Measurements from ENCODE around the gene SULF2. TPM values are rescaled to one million over a fixed set of nuclear protein-coding genes. Genes with fewer than 3 reads are reported as not detected.

Gene SULF2
- total RNA-seq, 4 donors from 2014 or later = 31.5 to 182 (median 94.4) TPM

DNA sequence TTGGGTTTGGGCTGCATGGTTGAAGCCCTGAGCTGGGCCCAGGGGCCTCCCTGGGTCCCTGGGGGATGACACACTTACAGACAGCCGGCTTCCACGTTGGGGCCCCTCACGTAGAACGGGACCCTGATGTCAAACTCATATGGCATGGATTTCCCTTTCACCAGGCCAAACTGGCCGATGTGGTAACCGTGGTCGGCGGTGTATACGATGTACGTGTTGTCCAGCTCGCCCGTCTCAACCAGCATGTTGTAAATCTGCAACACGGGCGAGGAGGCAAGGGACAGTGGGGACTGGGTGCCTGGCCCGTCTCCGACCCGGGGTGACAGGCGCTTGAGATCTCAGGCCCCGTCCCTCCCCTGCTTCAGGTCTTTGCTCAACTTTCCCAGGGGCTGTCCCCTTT lies 102.4 kb downstream of the SULF2 start:
- Histone ChIP-seq H3K27me3 (no peaks in the 10 kb centered on the region), H3K4me3 (no peak overlapping the region), H3K27ac (peak overlapping the region in 2 of 4 donors; percentile 10 to 21), H3K4me1 (peaks cover 9 to 22% (median 13%) of the 10 kb centered on the region in 3 donors), H3K36me3 (peaks cover 0 to 100% (median 0%) of the 10 kb centered on the region in 3 donors), H3K9me3 (no peaks in the 10 kb centered on the region)
- WGBS, 2 donors = 85 to 87% methylated on average over 13 to 19 of the region's 19 CpGs
- no peak for DNase-seq
- intact Hi-C loops (cut with DNase I) = no loop called here
- TF ChIP-seq, protein P1, sequence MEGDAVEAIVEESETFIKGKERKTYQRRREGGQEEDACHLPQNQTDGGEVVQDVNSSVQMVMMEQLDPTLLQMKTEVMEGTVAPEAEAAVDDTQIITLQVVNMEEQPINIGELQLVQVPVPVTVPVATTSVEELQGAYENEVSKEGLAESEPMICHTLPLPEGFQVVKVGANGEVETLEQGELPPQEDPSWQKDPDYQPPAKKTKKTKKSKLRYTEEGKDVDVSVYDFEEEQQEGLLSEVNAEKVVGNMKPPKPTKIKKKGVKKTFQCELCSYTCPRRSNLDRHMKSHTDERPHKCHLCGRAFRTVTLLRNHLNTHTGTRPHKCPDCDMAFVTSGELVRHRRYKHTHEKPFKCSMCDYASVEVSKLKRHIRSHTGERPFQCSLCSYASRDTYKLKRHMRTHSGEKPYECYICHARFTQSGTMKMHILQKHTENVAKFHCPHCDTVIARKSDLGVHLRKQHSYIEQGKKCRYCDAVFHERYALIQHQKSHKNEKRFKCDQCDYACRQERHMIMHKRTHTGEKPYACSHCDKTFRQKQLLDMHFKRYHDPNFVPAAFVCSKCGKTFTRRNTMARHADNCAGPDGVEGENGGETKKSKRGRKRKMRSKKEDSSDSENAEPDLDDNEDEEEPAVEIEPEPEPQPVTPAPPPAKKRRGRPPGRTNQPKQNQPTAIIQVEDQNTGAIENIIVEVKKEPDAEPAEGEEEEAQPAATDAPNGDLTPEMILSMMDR (IDR thresholded peaks at IDR 0.05) = no peak
- no peak for TF ChIP-seq POLR2A (IDR thresholded peaks at IDR 0.05)

DNA sequence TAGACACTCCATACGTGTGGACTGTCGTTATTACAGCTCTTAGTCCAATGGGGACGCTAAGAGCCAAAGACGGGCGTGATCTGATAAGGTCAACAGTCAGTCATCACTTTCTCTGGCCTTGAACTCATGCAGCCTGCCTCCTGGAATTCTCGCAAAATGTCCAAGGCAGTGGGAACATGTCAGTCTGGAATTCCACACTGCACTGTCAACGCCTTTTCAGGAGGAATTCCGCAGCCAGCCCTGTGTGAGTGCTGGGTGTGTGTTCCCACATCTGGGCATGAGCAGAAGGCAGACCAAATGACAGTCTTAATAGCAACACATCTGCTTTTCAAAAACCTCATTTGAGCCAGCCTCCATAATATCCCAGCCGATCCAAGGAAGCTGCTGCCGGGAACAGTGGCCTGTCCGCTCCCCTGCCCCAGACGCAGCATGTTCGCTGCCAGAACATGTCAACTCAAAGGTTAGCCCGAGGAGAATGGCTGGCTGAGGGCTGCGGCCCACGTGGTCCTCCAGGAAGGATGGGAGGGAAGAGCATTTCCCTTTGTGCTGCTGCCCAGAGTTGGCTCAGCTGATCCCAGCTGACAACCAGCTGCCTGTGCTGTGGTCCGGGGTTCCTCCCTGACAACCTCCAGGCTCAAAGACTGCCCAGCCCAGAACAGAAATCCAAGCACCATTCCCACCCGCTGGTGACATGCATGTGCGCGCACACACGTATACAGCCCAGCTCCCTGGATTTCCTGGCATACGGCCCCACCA lies 103.1 kb downstream of the SULF2 start:
- peak overlapping the region in 3 of 4 donors; percentile 15 to 21 (median 16) for H3K27ac ChIP-seq
- H3K27me3 ChIP-seq = no peaks in the 10 kb centered on the region
- no peak for DNase-seq
- intact Hi-C loops (cut with DNase I) = no loop called here
- no peak overlapping the region for H3K4me3 ChIP-seq
- H3K4me1 ChIP-seq = peaks cover 9 to 22% (median 13%) of the 10 kb centered on the region in 3 donors
- H3K36me3 ChIP-seq = peaks cover 0 to 100% (median 0%) of the 10 kb centered on the region in 3 donors
- TF ChIP-seq POLR2A (IDR thresholded peaks at IDR 0.05) = no peak
- TF ChIP-seq, protein P1 (IDR thresholded peaks at IDR 0.05) = no peak
- WGBS, 2 donors = 40 to 52% methylated on average over 10 to 16 of the region's 22 CpGs
- no peaks in the 10 kb centered on the region for H3K9me3 ChIP-seq

DNA sequence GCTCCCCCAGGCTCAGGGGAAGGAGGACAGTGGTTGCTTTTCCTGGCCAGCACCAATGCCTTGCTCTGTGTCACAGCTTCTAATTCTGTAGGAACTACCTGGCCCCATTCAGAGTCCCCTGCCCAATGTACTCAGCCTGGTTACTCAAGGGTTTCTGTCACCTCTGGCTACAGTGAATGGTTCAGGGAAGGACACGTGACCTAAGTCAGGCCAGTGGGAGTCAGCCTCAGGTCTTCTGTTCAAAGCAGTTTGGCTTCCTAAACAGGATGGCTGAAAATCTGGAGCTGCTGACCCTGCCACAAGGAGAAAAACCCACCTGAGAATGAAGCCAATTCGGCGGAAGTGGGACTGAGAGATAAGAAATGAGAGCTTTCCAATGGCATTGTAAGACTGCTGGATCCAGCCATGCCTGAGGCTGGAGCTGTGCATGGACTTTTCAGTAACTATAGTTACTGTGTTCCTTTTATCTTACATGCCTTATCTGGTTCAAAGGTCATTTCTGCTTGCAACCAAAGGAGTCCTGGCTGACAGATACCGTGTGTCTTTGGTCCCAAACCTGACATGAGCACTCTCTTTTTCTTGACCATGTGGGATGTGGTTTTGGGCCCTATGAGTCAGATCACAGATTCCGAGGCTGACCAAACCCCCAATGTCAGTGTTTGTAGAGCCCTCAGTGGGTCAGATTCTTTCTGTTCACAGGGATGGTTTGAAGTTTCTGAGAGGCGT lies 104.3 kb downstream of the SULF2 start:
- Histone ChIP-seq H3K36me3 (peaks cover 0 to 100% (median 0%) of the 10 kb centered on the region in 3 donors), H3K4me3 (no peak overlapping the region), H3K9me3 (no peaks in the 10 kb centered on the region), H3K4me1 (peaks cover 9 to 22% (median 13%) of the 10 kb centered on the region in 3 donors), H3K27me3 (no peaks in the 10 kb centered on the region), H3K27ac (no peak overlapping the region)
- intact Hi-C loops (cut with DNase I) = no loop called here
- TF ChIP-seq, protein P1 (IDR thresholded peaks at IDR 0.05) = no peak
- TF ChIP-seq POLR2A (IDR thresholded peaks at IDR 0.05) = no peak
- DNase-seq = no peak
- 82 to 89% methylated on average over 5 of the region's 6 CpGs for WGBS, 2 donors

DNA sequence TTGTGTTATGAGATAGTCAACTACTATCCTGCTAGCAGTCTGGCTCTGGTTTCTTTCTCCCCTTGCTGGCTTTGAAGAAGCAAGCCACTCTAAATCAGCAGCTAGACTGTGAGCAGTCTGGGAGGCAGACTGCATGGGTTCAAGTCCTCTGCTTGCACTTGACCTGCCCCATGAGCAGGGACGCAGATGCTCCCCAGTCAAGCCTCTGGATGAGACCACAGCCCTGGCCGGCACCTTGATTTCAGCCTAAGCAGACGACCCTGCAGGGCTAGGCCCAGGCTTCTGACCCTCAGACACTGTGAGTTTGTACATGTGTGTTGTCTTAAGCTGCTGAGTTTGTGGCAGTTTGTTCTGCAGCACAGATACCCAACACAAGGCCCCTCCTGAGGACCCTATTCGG lies 105.8 kb downstream of the SULF2 start:
- Histone ChIP-seq H3K4me1 (peaks cover 9 to 22% (median 13%) of the 10 kb centered on the region in 3 donors), H3K4me3 (no peak overlapping the region), H3K27ac (no peak overlapping the region), H3K9me3 (no peaks in the 10 kb centered on the region), H3K36me3 (peaks cover 0 to 100% (median 3%) of the 10 kb centered on the region in 3 donors), H3K27me3 (no peaks in the 10 kb centered on the region)
- WGBS, 2 donors = 93 to 100% methylated on average over 1 to 3 of the region's 4 CpGs
- TF ChIP-seq POLR2A (IDR thresholded peaks at IDR 0.05) = no peak
- TF ChIP-seq, protein P1 (IDR thresholded peaks at IDR 0.05) = no peak
- DNase-seq = no peak
- intact Hi-C loops (cut with DNase I) = no loop called here

DNA sequence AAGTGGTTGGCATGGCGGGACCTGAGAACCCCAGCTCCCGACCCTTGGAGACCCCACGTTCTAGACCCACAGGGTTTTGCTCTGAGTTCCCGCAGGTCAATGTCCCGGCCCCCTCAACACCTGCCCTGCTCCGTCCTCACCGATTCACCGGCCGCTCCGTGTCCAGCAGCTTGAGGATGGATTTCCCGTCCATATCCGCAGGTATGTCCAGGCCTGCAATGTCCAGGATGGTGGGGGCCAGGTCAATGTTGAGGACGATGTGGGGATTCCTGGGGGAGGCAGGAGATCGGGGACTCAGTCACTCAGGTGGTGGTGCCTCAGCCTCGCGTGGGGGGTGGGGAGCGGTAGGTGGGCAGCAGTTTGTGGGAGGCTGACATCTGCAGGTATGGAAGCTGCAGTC lies 106.7 kb downstream of the SULF2 start:
- TF ChIP-seq POLR2A (IDR thresholded peaks at IDR 0.05) = no peak
- TF ChIP-seq, protein P1 (IDR thresholded peaks at IDR 0.05) = no peak
- Histone ChIP-seq H3K9me3 (no peaks in the 10 kb centered on the region), H3K27ac (no peak overlapping the region), H3K27me3 (no peaks in the 10 kb centered on the region), H3K4me1 (peaks cover 9 to 22% (median 13%) of the 10 kb centered on the region in 3 donors), H3K4me3 (no peak overlapping the region), H3K36me3 (peaks cover 0 to 100% (median 6%) of the 10 kb centered on the region in 3 donors)
- intact Hi-C loops (cut with DNase I) = no loop called here
- 100% methylated on average over 2 of the region's 17 CpGs; no CpG with 5 or more reads in 1 of the 2 donors for WGBS, 2 donors
- DNase-seq = no peak
